ENCODE measurements around the gene HOXA10. TPM values are rescaled to one million over a fixed set of nuclear protein-coding genes. Genes with fewer than 3 reads are reported as not detected.

The HOXA10 gene
- total and polyA plus RNA-seq, 8 donors, result 0.18 to 337 (median 0.92) TPM; not detected in 5

- no peak for TF ChIP-seq POLR2AphosphoS5 (IDR thresholded peaks at IDR 0.05)
- TF ChIP-seq EP300 (IDR thresholded peaks at IDR 0.05), result no peak
- TF ChIP-seq POLR2A (IDR thresholded peaks at IDR 0.05), result no peak
- no peak for TF ChIP-seq CTCF (IDR thresholded peaks at IDR 0.05)
- WGBS, 5 donors, result 42 to 61% (median 55%) methylated on average over 2 of the region's 2 CpGs
- Histone ChIP-seq H3K36me3 (no peaks in the 10 kb centered on the region), H3K4me1 (peaks cover 0 to 81% (median 33%) of the 10 kb centered on the region in 4 donors), H3K27me3 (peaks cover 0 to 94% (median 56%) of the 10 kb centered on the region in 3 donors), H3K4me3 (no peak overlapping the region), H3K9me3 (no peaks in the 10 kb centered on the region), H3K27ac (peak overlapping the region in 3 of 5 donors; percentile 83 to 99 (median 96))
- intact Hi-C loops (cut with DNase I; ENCODE audit: low total_unique reads), result no loop called here
- DNase-seq, result peak in 1 of 2 donors; percentile 86
These were observed 46.1 kb downstream of the HOXA10 start for GRCh38 chr7:27128034-27128433.

- Histone ChIP-seq H3K4me1 (peaks cover 7 to 81% (median 38%) of the 10 kb centered on the region in 4 donors), H3K27ac (peak overlapping the region in 4 of 5 donors; percentile 23 to 99 (median 95)), H3K27me3 (peaks cover 0 to 94% (median 68%) of the 10 kb centered on the region in 3 donors)
These were observed 47.4 kb downstream of the HOXA10 start for GRCh38 chr7:27126596-27127327.

GRCh38 chr7:27125986-27126394, 48.1 kb downstream of the HOXA10 start:
- H3K4me1 ChIP-seq, result peaks cover 8 to 79% (median 39%) of the 10 kb centered on the region in 4 donors
- no peak overlapping the region for H3K4me3 ChIP-seq
- H3K27ac ChIP-seq, result peak overlapping the region in 4 of 5 donors; percentile 92 to 99 (median 95)
- no peak for TF ChIP-seq POLR2AphosphoS5 (IDR thresholded peaks at IDR 0.05)
- no peak for TF ChIP-seq POLR2A (IDR thresholded peaks at IDR 0.05)
- TF ChIP-seq EP300 (IDR thresholded peaks at IDR 0.05), result no peak
- TF ChIP-seq CTCF (IDR thresholded peaks at IDR 0.05), result no peak
- intact Hi-C loops (cut with DNase I; ENCODE audit: low total_unique reads), result no loop called here
- WGBS, 5 donors, result 44 to 67% (median 54%) methylated on average over 5 of the region's 5 CpGs
- no peak for DNase-seq
- H3K9me3 ChIP-seq, result no peaks in the 10 kb centered on the region
- H3K27me3 ChIP-seq, result peaks cover 0 to 89% (median 61%) of the 10 kb centered on the region in 3 donors
- no peaks in the 10 kb centered on the region for H3K36me3 ChIP-seq

More at GRCh38 chr7:27126596-27127327, 47.4 kb downstream of the HOXA10 start:
- intact Hi-C loops (cut with DNase I; ENCODE audit: low total_unique reads), result no loop called here
- 33 to 65% (median 56%) methylated on average over 3 of the region's 3 CpGs for WGBS, 5 donors
- H3K9me3 ChIP-seq, result no peaks in the 10 kb centered on the region
- TF ChIP-seq EP300 (IDR thresholded peaks at IDR 0.05), result no peak
- TF ChIP-seq CTCF (IDR thresholded peaks at IDR 0.05), result no peak
- no peak for TF ChIP-seq POLR2AphosphoS5 (IDR thresholded peaks at IDR 0.05)
- TF ChIP-seq POLR2A (IDR thresholded peaks at IDR 0.05), result no peak
- H3K4me3 ChIP-seq, result no peak overlapping the region
- H3K36me3 ChIP-seq, result no peaks in the 10 kb centered on the region
- no peak for DNase-seq

- 69 to 81% (median 72%) methylated on average over 8 of the region's 8 CpGs for WGBS, 5 donors
- DNase-seq, result no peak
- Histone ChIP-seq H3K27me3 (peaks cover 0 to 88% (median 52%) of the 10 kb centered on the region in 3 donors), H3K4me1 (peaks cover 16 to 85% (median 47%) of the 10 kb centered on the region in 4 donors), H3K9me3 (no peaks in the 10 kb centered on the region), H3K36me3 (no peaks in the 10 kb centered on the region), H3K27ac (peak overlapping the region; percentile 42 to 99 (median 94)), H3K4me3 (no peak overlapping the region)
- intact Hi-C loops (cut with DNase I; ENCODE audit: low total_unique reads), result no loop called here
- TF ChIP-seq POLR2AphosphoS5 (IDR thresholded peaks at IDR 0.05) (no peak), CTCF (IDR thresholded peaks at IDR 0.05) (no peak), EP300 (IDR thresholded peaks at IDR 0.05) (no peak), POLR2A (IDR thresholded peaks at IDR 0.05) (no peak)
These were observed 49.0 kb downstream of the HOXA10 start for GRCh38 chr7:27124902-27125689.

Measured in stomach (tissue), 9 donors.